HPDE6-E6E7 (cell line): Measurements from ENCODE around the gene PTPRN2.
"Not testable (repeated sequence)": the region's sequence is repeated elsewhere in the genome, so short reads cannot be mapped to it uniquely, and the experiment has no call there.

Source experiments
- DNase-seq: peaks from one replicate; pipeline ENCODE4 v3.0.0; 2011; ENCODE audit warnings: missing footprints; ENCODE audit errors: extremely low spot score

The PTPRN2 gene

DNA sequence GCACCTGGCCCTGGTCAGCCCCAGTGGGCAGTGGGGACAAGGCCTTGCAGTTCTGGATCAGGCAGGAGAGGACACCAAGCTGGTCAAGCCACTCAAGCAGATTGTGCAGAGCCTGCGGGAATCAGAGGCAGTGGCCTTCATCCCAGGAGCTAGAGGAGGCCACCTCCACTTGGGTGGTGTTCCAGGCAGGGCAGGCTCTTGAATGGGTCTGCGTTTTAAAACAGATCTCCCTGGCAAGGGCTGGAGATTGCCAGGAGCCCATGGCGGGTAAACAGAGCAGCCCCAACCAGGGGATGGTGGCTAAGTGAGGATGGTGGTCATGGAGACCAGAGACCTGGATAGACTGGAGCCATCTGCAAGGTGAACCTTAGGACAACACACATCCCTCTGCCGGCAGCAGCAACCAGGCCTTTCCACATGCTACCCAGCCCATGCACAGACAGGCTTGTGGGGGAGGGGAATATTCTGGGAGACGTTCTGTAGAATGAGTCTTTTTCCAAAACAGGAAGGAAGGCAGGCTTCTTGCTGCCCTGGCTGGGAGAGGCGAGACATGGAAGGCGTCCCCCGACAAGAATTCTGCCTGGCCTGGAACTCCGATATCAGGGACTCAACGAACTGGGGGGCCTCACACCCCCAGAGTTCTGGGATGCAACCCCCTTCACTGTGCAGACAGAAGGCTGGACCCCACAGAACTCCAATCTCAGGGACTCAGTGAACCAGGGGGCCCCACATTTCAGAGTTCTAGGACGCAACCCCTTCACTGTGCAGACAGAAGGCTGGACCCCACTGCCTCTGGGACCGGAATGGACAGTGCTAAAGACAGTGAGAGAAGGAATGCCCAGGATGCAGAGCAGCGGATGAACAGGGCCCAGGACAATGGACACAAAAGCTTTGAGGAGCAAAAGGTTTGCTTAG, 264.8 kb downstream of the PTPRN2 start:
- no peak for DNase-seq

DNA sequence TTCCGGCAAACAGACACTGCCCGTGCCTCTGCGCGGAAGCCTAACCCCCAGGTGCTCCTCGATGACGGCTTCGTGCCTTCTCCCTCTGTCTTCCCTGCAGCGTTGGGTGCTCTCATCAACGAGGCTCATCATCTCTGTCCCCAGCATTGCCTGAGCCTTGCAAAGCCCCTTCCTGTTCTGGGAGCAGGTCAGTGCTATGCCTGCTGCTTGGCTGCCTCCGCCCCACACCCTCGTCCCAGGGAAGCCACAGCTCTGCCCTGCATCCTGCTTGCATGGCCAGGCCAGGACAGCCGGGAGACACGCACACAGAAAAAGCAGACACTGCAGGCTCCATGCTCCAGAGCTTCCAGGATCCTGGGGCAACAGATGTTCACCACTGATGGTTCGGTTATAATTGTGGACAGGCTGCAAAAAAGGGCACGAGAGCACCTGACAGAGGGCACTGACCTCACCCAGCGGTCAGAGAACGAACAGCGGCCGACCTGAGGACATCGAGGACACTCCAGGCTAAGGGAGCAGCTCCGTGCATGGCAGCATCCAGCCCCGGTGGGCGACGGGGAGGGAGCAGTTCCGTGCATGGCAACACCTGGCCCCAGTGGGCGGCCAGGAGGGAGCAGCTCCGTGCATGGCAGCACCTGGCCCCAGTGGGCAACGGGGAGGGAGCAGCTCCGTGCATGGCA, 265.5 kb downstream of the PTPRN2 start:
- DNase-seq = no peak

- DNase-seq = no peak
These were observed 266.4 kb downstream of the PTPRN2 start for GRCh38 chr7:158321056-158321700.

DNA sequence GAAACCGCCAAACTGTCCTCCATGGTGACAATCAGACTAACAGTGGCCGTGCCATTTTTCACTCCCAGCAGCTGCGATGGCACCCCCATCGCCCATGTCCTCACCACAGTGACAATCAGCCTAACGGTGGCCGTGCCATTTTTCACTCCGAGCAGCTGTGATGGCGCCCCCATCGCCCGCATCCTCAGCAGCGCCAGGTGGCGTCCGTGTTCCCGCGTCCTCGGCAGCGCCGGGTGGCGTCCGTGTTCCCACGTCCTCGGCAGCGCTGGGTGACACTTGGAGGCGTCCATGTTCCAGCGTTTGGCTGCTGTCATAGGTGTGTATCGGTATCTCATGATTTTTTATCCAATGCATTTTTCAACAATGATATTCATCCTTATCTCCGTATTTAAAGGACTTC, 267.3 kb downstream of the PTPRN2 start:
- DNase-seq = no peak

DNA sequence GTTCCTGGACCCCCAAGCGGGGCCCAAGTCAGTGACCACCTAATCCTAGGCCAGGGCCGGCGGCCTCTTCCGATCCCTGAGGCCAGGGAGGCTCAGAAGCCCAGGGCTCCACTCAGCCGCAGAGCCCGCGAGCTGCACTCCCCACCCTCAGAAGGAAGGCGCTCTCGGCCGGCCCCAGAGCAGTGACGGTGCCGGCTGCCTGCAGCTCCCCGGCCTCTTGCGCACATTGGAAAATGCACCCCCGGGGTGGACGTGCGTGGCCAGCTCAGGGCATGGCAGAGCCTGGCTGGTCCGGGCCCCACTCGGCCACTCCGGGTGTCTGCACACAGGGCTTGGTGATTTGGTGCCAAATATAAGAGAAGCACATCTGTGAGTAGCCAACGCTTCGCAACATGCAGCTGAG, 269.1 kb downstream of the PTPRN2 start:
- DNase-seq = no peak

GRCh38 chr7:158317238-158318205, 270.1 kb downstream of the PTPRN2 start:
- DNase-seq = no peak

DNA sequence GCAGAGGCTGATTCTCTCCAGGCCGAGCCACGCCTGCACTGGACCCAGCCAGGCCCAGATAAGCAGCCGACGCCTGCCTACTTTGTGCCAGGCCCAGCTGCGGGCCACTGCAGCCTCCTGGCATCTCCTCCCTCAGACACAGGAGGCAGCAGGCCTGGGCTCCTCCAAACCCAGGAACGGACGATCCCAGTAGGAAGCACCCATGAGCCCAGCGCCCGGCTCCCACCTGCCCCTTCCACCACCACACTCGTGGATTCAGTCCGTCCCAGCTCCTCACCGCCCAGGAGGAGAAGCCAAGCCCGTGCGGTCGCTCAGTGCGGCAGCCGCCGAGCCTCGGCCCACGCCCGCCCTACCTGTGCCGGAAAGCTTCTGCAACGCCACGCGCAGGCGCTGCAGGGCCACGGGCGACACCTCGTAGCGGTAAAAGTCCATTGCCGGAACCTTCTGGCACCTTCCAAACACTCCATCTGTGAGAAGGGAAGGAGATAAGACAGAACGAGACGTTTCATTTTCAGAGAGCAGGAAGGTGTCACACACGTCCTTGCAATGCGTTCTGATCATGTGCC, 271.1 kb downstream of the PTPRN2 start:
- DNase-seq = no peak

DNA sequence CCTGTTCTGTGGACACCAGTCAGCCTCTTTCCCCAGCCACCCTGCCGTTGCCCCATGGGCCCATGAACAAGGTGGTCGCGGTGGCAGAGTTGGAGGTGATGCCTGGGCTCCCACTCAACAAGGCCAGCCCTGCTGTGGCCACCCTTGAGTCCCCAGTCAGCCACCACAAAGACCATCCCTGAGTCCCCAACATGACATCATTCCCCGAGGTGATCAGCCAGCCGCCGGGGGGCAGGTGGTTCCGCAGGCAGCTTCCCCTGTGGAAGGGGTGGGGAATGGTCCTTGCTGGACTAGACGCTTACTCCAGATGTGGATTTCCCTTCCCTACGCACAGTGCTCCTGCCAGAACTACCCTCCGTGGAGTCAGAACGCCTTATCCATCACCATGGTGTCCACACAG, 271.7 kb downstream of the PTPRN2 start:
- no peak for DNase-seq

- no peak for DNase-seq
These were observed 272.3 kb downstream of the PTPRN2 start for GRCh38 chr7:158315326-158315725.

- no peak for DNase-seq
These were observed 273.2 kb downstream of the PTPRN2 start for GRCh38 chr7:158314394-158314793.

- DNase-seq = no peak
These were observed 273.7 kb downstream of the PTPRN2 start for GRCh38 chr7:158313931-158314330.

DNA sequence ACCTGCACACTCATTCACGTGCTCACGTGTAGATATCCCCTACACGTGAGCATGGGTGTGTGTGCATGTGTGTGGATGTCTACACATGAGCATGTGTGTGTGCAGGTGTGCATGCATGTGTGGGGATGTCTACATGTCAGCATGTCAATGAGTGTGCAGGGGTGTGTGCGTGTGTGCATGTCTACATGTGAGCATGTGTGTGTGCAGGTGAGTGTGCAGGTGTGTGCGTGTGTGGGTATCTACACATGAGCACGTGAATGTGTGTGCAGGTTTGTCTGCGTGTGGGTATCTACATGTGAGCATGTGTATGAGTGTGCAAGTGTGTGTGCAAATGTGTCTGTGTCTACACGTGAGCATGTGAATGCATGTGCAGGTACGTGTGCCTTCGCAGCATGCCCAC, 274.8 kb downstream of the PTPRN2 start:
- no peak for DNase-seq

DNA sequence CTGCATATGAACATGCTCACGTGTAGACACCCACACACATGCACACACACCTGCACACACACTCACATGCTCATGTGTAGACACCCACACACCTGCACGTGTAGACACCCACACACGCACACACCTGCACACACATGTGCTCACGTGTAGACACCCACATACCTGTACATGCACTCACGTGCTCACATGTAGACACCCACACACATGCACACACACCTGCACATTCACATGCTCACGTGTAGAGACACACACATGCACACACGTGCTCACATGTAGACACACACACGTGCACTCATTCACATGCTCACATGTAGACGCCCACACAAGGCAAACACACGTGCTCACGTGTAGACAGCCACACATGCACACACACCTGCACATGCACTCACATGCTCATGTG, 275.8 kb downstream of the PTPRN2 start:
- DNase-seq = no peak

DNA sequence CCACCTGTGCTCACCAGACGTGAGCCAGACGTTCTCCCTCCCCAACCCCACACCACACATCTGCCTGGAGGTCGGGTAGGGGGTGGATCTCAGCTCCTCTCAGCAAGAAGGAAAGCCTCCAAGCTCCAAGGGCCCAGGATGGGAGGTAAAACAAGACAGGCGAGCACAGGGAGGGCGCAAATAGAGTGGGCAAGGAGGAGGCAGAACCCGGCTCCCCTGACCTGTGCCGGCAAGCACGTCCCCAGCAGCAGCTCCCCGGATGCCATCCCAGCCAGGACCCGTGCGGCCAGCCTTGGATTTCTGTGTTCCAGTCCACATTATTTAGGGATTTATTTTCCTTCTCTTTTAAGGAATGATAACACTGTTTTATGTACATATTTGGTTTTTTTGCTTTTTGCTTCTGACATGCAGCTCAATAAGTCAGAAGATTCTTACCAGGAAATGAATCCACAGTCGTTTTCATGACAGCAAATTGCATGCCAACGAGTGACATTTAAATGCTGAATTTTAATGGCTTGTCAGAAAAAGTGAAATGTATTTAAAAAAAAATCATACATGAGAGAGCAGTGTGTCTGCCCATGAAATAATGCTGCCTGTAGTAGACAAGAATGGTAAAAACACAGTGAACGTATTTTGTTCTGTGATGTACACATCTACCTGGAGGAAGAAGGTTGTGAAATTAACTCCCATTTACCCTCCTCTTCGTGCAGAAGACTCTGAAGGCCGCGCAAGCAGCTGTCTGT, 276.5 kb downstream of the PTPRN2 start:
- no peak for DNase-seq

DNA sequence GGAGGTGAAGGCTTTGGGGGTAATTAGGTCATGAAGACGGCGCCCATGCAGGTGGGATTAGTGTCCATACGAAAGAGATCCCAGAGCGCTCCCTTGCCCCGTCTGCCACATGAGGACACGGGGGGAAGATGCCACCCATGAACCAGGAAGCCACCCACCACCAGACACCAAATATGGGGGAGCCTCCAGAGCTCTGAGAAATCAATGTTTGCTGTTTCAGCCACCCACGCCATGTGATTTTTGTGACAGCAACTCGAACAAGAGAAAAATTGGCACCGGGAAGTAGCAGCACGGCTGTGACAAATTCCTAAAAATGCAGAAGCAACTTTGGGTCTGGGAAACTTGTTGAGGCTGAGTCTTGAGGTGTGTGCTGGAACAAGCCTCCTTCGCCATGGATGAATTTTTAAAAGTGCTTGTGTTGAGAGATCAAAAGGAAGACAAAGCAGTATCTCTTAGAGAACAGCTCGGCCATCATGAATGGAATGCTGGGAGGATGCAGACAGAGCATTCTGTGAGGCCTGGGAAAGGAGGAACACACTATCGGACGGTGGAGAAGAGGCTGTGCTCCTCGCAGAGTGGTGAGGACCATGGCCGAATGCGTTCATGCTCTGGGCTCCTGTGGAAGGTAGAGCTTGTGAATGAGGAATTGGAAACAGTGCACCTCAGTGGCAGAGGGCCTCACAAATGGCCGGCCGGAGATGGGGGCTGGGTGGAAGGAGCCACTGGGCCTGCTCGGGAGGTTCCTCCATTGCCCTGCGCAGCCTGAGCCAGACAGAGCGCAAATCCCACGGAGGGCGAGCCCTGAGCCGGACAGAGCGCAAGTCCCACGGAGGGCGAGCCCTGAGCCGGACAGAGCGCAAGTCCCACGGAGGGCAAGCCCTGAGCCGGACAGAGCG, 277.5 kb downstream of the PTPRN2 start:
- DNase-seq = no peak

DNA sequence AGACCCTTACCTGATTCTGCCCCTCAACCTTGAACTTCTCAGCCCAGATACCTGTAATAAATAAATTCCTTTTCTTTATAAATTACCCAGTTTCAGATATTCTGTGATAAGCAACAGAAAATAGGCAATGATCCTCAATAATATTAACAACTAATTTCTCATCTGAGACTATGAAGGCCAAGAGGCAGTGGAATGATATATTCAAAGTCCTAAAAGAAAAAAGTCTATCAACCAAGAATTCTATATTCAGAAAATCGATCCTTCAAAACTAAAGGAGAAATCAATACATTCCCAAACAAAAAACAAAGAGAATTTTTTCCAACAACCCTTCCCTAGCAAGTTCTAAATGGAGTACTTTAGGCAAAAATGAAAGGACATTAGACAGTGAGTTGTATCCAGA, 279.6 kb downstream of the PTPRN2 start:
- no peak for DNase-seq

GRCh38 chr7:158304072-158304471, 283.6 kb downstream of the PTPRN2 start:
- not testable (repeated sequence) for DNase-seq

DNA sequence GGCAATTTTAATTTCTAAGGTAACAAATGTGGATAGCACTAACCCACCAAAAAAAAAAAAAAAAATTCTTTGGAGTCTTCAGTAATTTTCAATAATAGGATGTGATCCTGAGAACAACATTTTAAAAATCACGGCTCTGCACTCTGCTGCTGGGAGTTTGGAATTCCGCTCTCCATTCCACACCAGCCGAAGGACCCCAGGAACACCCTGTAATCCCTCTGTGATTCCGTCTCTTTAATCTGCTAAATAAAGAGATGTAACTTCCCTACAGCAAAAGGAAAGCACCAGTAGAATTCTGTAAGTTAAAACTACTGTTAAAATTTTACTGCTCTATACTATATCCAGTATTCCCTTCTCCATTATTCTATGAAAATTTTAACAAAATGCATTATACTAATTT, 284.5 kb downstream of the PTPRN2 start:
- DNase-seq = no peak
